GM19438 (cell line): Measurements from ENCODE around the gene ALDH3A2.
"Not testable (repeated sequence)": the region's sequence is repeated elsewhere in the genome, so short reads cannot be mapped to it uniquely, and the experiment has no call there.

Experiments
- ATAC-seq: cut with Tn5 transposase; IDR thresholded peaks from one replicate; pipeline ENCODE4 v1.9.1; 2021; ENCODE audit warnings: low read depth; ENCODE audit not compliant: unreplicated experiment

The ALDH3A2 gene

DNA sequence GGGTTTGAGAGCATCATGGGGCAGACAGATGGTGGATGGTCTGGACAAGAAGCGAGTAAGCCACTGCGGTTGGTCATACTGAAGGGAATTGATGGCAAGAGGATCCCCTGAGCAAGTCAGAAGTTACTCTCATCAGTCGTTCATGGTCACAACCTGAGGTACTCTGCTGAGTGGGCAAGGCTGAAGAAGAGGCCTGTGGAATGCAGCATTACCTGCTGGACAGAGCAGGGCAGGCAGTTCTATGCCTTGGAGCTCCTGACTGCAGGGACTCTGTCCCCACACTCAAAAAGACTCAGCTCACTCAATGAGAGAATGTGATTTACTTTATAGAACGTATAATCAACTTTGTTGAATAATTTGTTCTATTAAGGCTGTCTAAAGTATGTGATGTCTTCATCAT lies 28.3 kb downstream of the ALDH3A2 start:
- ATAC-seq: no peak

DNA sequence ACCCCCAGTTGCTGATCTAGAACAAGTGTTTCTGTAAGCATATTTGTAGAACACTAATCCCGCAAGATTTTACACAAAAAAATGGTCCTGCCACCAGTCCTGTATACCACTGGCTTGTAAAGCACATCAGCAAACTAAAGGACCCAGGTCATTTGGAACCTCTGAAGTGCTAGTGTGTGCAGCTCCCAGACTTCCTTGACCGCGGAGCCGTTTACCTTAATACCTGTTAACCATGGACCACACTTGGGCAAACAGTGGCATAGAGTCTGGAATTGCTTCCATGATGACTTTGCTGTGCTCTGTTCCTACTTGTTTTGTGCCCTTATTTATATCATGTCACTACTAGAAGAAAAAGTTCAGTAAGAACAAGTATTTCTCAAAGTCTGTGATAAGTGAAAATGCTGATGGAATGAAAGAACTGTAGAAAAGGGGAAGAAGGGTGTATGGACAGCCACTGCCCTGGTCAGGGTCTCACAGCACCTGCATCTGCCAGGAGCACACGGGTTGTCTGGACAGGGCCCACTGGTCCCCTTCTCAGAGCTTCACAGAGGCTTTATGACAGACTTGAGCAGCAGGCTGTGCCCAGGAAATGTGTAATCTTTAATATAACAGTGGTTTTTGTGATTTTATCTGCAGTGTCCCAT lies 29.3 kb downstream of the ALDH3A2 start:
- ATAC-seq: no peak

DNA sequence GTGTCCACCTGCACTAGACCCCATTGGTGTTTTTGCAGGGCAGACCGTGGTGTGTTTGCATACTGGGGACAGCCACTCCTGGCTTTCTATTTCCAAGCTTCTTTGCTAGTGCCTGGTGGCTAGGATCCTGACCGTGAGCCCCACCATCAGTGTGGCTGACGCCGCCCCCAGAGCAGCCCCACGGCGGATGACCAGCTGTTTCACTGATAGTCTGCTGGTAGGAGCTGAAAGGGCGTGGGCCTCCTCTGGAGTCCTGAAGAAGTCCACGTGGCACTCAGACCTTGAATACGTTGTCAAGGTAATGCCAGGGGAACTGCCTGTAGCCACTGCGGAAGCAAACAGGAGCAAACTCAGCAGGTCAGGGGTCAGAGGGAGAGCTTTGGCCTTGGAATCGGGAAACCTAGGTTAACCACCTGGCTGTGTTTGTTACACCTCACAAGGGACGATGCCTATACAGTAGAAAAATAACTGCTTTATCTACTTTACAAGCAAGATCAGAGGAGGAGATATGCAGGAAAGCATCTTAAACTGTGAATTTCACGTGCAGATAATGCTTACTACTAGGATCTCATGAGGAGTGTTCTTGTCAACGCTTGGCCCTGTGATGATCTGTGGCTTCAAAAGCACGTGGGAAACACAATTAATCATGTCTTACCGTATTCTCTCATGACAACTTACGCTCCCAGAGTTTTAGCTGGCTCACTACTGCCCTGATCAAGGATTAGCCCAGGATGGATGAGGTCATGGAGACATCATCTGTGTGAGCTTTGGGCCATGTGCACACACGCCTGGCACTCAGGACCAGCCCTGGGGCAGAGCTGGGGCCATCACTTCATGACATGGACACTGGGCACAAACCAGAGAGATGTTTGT lies 30.3 kb downstream of the ALDH3A2 start:
- no peak for ATAC-seq

DNA sequence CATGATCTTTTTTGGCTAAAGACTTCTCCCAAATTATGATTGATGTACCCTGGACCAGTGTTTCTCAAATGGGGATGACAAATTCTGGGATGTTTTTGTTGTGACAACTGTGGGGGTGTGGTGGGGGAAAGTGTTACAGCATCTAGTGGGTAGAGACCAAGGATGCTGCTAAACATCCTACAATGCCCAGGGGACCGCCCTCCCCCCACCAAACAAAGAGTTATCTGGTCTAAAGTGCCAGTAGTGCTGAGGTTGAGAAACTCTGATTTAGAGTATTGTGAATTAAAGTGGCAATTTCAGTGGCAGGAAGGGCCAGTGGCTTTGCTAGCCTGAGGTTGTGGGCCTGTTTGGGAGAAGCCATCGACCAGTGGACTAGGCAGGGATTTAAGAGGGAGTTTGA lies 34.6 kb downstream of the ALDH3A2 start:
- ATAC-seq: no peak

DNA sequence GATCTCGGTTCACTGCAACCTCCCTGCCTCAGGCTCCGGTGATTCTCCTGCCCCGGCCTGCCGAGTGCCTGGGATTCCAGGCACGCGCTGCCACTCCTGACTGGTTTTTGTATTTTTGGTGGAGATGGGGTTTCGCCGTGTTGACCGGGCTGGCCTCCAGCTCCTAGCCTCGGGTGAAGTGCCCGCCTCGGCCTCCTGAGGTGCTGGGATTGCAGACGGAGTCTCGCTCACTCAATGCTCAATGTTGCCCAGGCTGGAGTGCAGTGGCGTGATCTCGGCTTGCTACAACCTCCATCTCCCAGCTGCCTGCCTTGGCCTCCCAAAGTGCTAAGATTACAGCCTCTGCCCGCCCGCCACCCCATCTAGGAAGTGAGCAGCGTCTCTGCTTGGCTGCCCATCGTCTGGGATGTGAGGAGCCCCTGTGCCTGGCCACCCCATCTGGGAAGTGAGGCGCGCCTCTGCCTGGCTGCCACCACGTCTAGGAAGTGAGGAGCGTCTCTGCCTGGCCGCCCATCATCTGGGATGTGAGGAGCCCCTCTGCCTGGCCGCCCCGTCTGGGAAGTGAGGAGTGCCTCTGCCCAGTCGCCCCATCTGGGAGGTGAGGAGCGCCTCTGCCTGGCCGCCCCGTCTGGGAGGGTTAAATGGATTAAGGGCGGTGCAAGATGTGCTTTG lies 36.5 kb downstream of the ALDH3A2 start:
- ATAC-seq: not testable (repeated sequence)

DNA sequence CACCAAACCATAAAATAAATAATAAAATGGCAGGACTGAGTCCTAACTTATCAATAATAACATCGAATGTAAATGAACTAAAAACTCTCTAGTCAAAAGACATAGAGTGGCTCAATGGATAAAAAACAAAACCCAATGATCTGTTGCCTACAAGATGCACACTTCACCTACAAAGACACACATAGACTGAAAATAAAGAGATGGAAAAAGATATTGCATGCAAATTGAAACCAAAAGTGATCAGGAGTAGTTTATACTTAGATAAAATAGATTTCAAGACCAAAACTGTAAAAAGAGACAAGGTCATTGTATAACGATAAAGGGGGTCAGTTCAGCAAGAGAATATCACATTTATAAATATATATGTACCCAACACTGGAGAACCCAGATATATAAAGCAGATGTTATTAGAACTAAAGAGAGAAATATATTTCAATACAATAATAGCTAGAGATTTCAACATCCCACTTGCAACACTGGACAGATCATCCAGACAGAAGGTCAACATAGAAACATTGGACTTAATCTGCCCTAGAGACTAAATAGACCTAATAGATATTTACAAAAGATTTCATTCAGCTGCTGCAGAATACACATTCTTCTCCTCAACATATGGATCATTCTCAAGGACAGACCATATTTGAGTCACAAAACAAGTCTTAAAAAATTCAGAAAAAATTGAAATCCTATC lies 38.0 kb downstream of the ALDH3A2 start:
- no peak for ATAC-seq

DNA sequence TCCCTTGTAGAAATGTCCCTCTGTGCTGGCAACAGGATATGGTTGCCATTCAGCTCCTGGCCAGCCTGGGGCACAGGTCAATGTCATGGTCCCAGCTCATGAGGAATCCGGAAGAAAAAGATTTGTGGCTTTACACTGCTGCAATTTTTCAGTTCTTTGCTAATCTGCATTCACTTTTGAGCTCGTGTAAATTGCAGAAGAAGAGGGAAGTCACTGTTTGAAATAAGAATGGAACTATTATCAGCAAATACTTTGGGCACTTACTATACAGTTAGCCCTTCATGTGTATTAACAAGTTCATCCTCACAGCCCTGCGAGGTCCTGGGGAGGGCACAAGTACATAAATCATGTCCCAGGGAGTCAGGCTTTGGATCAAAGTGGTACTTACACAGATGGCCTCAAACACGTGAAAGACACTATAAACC lies 53.7 kb downstream of the ALDH3A2 start:
- ATAC-seq: no peak

DNA sequence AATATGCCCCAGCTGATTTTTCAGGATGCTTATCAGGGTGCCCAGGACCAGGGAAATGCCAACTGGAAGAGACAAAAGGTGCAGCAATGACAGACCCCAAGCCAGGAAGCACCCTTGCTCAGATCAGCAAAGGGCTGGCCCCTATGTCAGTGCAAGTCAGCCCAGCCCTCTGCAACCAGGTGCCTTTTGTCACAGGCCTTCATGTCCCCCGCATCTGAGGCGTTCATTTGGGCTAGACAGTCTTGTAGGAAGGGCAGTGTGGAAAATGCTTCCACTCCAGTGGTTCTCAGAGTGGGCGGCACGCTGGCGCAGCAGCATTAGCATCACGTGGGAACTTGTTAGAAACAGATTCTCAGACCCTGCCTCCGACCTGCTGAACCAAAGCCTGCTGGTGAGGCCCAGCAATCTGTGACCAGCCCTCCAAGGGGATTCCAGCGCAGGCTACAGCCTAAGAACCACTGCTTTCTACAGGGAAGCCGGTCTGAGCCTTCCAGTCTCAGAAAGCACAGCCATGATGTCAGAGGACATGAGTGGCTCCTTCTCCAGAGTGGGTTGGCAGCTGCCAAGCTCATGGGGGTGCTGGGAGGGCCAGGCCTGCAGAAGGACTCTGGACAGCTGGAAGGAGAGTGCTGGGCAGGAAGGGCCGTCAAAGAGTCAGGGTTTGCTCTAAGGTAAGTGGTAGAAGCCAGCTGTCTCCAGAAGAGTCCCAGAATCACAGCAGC lies 54.7 kb downstream of the ALDH3A2 start:
- no peak for ATAC-seq

DNA sequence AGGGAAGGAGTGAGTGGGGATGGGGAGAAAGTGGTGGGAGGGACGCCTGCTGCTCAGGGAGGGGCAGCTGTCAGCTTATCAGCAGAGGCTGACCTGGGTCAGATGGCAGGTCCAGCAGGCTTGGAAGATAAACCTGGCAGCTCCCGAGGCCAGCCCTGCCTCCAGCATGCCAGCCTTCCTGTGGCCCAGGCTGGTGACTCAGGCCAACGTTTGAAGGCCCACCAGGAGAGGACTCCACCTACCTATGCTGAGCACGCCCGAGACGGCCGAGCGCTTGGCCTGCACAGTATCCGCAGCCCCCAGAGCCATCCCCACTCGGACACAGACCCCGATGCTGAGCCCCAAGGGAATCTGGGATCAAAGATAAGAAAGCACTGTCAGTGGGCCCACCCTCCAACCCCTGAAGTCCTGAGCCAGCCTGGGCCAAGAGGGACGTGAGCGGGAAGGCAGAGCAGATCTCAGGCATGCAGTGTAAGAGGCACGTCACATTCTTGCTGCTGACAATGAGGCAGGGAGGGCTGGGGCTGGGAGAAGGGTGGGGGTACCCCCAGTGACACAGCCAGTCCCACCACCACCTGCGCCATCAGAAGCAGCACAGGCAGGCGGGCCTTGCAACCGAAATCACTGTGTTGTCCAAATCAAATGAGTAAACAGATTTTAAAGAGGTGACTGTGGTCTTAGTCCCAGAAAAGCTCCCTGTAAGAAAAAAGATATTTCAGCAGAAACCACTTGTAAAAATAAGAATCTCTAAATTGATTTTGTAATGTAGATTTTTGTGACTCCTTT lies 55.5 kb downstream of the ALDH3A2 start:
- ATAC-seq: no peak

DNA sequence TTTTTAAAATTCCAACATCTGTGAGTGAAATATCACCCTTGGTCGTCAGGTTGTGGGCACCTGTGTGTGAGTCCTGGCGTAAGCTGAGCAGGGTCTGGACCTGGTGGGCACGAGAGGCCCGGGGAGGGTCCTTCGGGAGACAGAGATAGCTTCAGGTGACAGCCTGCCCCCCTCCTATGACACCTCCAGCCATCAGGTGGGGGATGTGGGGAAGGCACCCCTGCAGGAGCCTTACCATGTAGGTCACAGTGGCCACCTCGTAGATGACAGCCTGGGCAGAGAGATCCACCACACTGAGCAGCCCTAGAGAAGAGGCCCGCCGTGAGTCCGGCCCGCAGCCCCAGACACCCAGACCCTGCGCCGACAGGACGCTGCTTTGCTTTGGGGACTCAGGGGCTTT lies 56.6 kb downstream of the ALDH3A2 start:
- no peak for ATAC-seq

DNA sequence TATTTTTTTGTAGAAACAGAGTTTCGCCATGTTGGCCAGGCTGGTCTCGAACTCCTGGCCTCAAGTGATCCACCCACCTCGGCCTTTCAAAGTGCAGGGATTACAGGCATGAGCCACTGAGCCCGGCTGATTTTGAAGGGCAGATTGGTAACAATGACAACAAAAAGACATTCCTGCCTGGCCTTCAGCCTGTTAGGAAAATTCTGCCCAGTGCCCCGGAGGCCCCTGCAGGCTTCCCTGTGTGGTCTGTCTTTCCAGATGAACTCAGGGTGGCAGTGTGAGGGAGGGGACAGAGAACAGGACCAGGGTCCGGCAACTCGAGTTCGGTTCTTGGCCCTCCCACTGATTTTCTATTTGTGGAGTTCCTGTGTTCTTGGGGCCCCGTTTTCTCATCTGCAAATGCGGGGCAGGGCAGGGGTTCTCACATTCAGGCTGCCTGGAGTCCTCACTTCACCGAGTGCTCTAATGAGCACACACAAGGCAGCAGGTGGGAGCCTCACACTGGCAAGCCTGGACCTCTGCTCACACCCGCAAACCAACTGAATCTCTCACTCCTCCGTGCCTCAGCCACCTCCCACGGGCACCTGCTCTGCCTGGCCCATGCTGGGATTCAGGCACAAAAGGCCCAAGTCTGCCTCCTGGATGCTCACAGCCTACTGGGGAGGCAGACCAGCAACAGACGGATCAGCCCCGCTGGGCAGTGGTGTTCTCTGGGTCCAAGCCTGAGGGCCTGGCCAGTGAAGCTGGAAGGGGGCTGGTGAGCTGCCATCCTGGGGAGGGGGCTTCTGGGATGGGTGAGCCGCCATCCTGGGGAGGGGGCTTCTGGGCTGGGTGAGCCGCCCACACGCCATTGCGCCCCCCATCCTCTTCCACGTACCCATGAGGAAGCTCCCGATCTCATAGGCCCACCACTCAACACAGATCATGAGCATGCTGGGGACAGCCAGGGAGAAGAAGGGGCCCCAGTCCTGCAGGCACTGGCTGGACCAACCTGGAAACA lies 57.5 kb downstream of the ALDH3A2 start:
- ATAC-seq: no peak

DNA sequence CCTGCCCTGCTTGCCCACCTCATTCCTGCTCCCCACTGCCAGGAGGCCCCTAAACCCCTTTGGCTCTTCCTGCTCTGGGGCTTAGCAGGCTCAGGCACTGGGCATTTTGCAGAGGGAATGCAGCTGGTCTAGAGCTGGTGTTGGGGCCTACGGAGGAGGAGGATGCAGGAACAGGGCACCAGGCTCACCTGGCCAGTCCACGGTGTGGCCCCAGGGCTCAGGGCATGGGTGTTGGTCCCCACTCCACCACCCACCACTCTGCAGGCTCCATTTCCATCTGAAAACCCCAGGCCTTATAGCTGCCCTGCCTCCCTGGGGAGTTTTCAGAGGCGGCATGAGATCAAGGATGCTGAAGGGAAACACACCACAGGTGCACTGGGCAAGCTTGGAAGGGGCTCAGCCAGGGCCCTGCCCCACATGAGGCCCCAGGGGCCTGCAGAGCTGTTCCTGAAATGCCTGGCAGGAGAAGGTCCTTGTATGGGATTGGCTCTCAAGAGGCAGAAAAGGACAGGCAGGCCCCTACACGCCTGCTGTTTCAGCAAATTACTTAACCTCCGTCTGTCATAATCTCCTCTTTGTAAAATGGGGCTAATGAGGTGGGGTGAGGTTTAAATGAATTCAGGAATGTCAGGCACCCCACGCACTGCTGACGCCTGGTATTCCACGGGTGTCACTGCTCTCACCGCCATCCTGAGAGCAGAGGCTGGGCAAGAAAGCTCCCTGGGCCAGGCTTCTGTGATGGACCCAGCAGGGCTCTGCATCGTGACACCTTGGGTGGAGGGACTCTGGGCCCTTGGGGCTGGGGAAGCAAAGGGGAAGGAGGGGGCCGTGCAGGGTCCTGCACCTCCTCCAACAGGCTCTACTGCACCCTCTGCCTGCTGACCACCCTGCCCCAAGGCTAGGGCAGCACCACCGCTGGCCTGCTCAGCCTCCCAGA lies 58.5 kb downstream of the ALDH3A2 start:
- no peak for ATAC-seq

DNA sequence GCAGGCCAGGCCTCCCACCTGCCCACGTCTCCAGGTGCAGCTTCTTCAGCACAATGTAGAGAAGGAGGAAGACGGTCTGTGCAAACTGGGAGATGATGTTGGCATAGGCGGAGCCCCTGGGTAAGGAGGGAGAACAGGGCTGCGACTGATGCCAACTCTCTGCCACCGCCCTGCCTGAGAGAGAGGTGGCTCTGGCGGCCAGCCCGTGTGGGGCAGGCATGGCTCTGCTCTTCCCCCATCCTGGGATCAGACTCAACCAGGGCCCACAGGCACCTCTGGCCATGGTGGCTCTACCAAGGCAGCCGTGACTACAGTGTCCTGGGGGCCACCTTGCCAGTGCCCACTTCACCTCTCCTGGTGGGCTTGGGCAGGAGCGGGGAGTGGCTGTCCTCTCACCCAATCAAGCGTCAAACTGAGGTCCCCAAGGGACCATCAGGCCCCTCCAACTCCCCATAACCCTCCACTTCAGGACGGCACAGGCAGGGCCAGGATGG lies 59.2 kb downstream of the ALDH3A2 start:
- ATAC-seq: no peak

DNA sequence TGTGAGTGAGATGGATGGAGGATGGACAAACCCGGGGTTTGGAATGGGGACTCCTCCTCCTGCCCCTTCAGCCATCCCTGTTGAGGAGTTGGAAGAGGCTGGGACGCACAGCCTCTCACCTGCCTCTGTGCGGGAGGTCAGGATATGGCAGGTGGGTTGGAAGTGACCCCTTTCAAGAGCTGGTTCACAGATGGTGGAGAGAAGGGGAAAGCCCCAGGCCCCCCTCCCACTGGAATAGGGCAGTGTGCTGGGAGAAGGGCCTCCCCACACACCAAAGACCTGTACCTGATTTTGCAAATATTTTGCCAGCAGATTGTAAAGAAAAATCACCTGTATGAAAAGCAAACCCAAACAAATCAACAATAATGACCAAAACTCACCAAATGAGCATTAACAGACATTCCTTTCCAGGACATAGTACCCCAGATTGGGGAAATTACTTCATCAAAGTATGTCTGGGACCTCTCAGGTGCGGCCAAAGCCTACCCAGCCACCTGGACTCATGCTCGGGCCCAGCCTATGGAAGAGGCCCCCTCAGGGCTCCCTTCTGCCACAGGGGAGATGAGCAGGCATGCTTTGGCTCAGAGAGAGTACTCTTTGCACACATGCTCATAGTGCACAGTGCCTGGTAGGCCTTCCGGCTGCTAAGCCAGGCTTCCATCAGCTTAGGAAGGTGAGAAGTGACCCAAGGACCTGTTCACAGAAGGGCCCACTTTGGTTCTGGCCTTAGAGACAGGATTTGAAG lies 60.1 kb downstream of the ALDH3A2 start:
- ATAC-seq: no peak

DNA sequence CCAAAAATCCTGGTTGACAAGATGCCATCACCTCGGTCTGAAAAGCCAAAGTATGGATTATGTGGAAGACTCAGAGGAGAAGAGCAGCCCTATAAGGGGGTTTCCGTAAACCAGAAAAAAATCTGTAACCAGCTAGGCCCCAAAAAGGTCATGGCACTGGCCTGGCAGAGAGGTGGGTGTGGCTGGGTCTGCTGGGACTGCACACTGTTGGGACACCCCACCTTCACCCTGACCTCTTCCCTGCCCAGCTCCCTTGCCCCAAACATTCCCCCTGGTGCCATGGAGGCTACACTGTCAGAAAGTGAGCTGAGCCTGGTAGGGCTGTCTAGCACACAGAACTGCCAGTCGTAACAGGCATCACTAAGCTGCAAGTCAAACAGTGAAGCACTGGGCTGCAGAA lies 61.3 kb downstream of the ALDH3A2 start:
- ATAC-seq: no peak

DNA sequence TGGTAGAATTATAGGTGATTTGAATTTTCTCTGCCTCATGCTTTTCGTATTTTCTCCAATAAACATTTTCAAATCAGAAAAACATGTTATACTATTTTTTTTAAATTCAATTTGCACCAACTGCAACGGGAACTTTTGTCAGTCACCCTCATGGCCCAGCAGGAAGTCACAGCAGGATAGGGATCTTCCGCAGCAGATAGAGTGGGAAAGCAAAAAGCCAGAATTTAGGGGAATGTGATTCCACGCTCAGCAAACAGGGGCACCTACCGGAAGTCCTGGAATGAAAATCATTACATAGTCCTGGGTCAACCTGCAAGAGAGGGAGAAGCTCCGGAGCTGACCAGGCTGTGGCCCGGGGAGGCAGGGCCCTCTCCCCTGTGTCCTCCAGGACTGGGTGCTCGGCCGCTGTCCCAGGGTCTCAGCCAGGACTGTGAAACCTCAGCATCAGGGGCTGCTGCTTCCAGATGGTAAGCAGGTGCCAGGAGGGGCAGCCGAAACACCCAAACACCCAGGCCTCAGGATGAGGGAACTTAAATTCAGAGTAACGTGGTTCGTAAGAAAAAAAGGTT lies 64.0 kb downstream of the ALDH3A2 start:
- ATAC-seq: no peak
